ENCODE measurements around the gene TOR4A.
"Not testable (repeated sequence)": the region's sequence is repeated elsewhere in the genome, so short reads cannot be mapped to it uniquely, and the experiment has no call there.

The TOR4A gene

DNA sequence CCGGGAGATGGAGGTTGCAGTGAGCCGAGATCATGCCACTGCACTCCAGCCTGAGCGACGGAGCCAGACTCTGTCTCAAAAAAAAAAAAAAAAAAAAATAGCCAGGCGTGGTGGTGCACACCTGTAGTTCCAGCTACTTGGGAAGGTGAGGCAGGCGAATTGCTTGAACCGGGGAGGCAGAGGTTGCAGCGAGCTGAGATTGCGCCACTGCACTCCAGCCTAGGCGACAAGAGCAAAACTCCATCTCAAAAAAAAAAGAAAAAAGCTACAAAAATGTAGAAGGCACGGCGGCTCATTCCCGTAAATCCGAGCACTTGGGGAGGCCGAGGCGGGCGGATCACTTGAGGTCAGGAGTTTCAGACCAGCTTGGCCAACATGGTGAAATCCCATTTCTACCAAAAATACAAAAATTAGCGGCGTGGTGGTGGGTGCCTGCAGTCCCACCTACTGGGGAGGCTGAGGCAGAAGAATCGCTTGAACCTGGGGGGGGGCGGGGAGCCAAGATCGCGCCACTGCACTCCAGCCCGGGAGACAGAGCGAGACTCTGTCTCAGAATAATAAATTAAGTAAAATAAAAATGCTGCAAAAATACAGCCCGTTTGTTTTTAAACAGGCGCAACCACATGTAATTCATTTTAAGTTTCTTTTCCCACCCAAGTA lies 37.9 kb upstream of the TOR4A start:
- DNase-seq, result not testable (repeated sequence)

DNA sequence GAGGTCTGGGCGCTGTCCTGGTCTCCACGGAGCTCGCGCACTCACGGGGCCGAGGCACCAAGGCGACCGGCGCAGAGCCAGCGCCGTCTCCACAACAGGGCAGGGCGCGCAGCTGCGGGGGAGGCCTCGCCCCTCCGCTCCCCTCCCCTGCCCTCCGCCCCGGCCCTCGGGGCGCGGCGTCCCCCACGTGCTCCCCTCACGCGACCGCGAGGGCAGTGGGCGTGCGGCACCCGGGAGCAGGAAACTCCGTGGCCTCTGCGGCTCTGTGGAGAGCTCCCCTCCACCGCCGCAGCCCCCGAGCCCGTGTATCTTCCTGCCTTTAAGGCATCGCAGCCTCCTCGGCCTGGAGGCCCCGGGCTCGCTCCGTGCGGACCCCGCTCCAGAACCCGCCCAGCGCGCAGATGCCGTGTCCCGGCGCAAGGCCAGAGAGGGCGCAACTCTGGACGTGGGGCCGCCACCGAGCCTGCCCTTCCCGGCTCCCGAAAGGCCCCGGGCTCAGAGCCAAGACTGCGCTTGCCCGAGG lies 37.1 kb upstream of the TOR4A start:
- DNase-seq, result peak; percentile 37

DNA sequence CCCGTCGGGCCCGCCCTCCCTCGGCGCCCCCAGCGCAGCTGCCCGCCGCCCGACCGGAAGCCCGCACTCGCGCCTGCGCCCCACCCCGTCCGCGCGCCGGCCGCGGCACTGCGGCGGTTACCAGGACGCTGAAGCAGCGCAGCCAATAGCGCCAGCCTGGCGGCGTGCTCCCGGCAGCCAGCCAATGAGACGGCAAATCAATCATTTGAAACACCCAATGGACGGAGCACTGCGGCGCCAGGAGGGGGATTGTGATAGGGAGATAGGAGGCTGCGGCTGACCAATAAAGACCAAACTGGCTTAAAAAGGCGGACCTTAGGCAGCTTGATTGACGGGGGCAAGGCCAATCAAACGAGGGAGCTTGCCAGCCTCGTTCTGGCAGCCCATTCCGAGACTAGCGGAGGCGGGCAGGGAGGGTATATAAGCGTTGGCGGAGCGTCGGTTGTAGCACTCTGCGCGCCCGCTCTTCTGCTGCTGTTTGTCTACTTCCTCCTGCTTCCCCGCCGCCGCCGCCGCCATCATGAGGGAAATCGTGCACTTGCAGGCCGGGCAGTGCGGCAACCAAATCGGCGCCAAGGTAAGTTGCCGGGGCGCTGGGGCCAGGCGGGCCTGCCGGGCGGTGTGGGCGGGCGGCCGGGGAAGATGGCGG lies 36.6 kb upstream of the TOR4A start, which contains the start of gene TUBB4B:
TSS of gene TUBB4B (plus strand) at position 447 of the 649 bp plus-strand sequence. CDS start at position 521, 74 bp downstream.
- peak; percentile 100 for DNase-seq

DNA sequence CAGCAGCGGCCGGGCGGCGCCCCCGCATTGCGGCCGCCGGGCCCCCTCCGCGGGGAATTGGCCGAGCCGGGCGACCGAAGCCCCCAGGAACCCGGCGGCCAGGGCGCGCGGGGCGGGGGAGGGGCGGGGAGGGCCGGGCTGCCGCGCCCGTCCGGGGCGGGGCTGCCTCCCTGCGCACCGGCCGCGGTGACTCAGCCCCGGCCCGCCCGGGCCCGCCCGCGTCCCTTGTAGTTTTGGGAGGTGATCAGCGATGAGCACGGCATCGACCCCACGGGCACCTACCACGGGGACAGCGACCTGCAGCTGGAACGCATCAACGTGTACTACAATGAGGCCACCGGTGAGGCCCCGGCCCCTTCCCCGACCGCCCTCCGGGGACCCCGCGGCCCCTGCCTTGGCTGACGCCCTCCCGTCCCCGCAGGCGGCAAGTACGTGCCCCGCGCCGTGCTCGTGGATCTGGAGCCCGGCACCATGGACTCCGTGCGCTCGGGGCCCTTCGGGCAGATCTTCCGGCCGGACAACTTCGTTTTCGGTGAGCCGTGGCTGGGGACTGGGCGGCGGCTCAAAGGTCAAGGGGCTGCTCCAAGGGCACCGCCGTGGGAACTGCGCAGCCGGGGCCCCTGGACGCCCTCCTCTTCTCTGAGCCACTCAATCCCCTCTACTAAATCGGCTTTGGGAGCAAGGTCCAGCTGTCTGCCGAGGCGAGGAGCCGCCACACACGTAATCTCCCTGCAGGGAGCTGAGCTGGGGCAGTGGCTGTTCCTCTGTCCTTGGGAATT lies 35.8 kb upstream of the TOR4A start:
- DNase-seq, result no peak

DNA sequence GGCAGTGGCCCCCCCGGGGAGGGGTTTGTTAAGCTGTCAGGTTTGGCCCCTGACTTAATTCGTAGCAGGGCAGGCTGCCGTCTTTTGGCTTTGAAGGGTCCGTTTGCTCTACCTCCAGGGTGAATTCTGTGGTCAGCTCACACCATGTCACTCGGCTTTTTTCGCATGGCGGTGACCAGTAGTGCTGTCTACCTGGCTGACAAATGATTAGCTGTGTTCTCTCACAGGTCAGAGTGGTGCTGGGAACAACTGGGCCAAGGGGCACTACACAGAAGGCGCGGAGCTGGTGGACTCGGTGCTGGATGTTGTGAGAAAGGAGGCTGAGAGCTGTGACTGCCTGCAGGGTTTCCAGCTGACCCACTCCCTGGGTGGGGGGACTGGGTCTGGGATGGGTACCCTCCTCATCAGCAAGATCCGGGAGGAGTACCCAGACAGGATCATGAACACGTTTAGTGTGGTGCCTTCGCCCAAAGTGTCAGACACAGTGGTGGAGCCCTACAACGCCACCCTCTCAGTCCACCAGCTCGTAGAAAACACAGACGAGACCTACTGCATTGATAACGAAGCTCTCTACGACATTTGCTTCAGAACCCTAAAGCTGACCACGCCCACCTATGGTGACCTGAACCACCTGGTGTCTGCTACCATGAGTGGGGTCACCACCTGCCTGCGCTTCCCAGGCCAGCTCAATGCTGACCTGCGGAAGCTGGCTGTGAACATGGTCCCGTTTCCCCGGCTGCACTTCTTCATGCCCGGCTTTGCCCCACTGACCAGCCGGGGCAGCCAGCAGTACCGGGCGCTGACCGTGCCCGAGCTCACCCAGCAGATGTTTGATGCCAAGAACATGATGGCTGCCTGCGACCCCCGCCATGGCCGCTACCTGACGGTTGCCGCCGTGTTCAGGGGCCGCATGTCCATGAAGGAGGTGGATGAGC lies 35.0 kb upstream of the TOR4A start:
- DNase-seq, result no peak

DNA sequence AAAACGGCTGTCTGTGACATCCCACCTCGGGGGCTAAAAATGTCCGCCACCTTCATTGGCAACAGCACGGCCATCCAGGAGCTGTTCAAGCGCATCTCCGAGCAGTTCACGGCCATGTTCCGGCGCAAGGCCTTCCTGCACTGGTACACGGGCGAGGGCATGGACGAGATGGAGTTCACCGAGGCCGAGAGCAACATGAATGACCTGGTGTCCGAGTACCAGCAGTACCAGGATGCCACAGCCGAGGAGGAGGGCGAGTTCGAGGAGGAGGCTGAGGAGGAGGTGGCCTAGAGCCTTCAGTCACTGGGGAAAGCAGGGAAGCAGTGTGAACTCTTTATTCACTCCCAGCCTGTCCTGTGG lies 34.3 kb upstream of the TOR4A start:
- not testable (repeated sequence) for DNase-seq

DNA sequence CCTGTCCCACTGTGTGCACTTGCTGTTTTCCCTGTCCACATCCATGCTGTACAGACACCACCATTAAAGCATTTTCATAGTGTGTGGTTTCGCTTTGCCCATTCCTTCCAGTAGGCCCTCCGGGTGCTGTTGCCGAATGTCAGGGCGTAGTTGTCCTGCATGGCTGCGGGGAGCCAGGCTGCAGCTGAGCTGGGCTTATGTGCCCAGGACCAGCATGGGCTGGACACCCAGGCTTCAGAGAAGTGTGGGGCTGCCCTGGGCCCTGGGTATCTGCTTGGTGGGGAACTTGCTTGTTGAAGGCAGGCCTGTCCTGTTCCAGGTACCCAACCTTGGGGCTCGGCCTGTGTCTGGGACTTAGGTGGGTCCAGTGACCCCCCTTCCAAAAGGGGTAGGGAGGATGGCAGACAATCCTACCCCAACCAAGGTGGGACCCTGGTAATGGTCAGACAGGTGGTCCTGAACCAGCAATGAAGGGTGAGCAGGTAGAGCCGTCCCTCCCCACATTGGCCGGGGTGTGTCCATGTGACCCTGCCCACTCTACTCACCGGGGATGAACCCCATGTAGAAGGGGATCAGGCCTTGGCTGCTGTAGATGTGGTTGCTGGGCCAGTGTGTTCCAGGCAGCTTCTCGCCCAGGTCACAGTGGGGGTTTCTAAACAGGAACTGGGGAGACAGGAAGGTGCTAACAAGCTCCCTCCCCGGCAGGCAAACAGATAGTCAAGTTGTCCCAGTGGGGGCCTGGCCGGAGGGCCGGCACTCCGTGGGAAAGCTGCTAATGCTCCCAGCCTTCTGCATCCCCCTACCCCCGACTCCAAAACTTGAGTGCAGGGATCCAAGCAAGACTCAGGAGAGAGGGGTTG lies 33.7 kb upstream of the TOR4A start:
- no peak for DNase-seq

DNA sequence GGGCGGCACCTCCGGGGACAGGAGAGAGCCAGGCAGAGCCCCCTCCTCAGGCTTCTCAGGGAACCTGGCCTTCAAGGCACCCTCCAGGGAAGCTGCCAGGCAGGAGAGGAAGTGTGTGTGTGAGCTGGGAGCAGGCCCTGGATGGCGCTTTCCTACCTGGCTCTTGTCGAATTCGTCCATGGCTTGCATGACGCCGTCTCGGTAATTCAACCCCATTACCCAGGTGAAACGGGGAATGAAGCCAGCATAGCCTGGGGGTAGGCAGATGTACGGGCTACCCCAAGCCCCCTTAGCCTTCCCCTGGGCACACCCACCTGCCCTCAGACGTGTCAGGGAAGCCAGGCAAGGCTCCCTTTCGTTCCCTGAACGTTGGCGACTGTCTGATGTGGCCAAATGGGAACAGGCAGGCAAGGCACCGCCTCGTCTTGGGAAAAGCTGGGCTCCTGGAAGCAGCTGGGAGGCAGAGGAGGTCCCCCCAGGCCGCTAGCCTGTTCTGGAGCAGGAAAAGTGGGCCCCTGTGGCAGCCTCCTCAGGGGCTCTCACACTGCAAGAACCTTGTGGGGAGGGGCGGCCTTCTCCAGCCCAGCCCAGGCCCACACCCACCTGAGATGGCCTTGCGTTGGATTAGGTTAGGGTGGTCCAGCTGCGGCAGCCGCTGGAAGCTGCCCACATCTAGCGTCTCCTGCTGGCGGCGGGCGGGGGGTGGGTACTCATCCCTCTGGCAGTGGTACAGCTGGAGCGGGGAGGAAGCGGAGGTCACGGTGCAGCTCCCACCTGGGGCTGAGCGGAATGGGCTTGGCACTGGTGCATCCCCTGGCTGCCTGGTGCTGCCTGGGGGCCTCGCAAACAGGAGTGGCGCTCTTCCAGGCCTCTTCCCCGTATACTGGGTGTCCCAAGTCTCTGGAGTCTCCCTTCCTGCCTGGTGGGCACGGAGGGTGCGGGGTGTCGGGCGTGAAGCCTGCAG lies 32.8 kb upstream of the TOR4A start:
- DNase-seq, result no peak

DNA sequence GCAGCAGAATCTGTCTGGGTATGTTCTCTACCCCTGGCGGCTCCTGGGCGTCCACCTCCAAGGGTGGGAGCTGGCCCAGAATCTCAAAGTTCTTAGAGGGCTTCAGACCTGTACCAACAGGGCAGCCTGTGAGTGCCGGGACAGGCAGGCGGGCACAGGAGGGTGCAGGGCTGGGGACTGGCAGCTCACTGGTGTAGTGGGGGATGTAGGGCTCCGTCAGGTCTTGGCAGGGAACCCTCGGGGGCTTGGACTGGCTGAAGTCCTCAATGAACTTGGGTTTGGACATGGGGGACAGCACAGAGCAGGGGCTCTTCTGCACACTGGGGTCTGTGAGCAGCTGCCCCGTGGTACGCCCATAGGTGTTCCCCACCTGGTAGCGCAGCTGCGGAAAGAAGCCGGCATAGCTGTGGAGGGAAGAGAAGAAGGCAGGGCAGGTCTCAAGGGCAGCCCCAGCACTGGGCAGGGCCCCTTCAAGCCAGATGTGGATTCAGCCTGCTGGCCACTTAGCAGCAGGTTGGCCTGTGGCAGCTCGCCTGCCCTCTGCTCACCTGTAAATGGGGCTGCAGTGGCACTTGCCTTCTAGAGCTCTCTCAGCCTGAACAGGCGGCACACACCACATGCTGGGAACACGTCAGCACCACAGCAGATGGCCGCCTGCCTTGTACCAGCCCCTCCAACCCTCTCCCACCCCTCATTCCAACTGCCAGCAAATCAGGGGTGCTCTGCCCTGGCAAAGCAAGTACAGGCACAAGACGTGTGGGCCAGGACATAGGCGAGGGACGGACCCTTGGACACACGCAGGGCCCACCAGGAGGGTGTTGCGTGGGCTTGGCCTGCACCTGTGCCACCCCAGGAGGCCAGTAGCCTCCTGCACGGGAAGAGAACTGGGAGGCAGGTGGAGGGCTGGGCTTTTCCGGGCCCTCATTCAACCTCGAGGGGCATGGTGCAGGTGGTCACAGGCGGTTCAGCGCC lies 31.8 kb upstream of the TOR4A start:
- DNase-seq, result no peak

DNA sequence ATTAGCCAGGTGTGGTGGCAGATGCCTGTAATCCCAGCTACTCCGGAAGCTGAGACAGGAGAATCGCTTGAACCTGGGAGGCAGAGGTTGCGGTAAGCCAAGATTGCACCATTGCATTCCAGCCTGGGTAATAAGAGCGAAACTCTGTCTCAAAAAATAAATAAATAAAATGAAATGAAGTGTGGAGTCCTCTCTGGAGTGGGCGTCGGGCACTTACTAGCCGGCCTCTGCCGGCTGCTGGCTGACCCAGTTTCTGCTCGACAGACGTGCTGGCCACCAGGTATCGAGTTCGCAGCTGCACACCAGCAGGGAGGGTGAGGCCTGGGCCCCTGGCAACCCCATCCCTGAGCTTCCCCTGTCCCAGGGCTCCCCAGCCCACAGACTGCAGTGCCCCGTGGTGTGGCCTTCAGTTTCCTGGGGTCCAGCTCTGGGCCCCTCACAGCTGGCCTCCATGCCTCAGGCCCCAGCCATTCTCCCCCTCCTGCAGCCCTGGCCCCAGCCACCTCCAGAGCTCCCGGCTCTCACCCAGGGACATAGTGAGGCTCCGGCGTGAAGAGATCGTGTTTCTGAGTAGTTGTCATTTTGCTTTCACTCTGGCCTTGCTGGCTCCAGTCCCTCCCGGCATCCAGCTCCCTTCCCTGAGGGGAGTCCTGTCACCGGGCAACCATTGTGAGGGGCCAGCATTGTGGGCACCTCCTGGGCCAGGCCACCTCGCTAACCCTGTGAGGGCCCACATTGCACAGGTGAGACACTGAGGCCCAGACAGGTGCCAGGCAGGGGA lies 30.2 kb upstream of the TOR4A start:
- no peak for DNase-seq

DNA sequence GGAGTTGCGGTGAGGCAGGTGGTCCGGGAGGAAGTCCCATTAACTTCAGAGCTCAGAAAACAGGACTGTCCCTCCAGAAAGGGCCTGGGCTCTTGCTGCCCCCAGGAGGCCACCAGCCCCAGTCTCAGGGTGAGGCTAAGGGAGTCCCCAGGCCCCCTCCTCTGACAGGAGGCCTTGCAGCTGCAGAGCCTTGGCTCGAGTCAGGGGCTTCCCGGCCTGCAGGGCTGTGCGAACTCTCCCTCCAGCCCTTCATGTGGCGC lies 29.7 kb upstream of the TOR4A start:
- DNase-seq, result no peak

DNA sequence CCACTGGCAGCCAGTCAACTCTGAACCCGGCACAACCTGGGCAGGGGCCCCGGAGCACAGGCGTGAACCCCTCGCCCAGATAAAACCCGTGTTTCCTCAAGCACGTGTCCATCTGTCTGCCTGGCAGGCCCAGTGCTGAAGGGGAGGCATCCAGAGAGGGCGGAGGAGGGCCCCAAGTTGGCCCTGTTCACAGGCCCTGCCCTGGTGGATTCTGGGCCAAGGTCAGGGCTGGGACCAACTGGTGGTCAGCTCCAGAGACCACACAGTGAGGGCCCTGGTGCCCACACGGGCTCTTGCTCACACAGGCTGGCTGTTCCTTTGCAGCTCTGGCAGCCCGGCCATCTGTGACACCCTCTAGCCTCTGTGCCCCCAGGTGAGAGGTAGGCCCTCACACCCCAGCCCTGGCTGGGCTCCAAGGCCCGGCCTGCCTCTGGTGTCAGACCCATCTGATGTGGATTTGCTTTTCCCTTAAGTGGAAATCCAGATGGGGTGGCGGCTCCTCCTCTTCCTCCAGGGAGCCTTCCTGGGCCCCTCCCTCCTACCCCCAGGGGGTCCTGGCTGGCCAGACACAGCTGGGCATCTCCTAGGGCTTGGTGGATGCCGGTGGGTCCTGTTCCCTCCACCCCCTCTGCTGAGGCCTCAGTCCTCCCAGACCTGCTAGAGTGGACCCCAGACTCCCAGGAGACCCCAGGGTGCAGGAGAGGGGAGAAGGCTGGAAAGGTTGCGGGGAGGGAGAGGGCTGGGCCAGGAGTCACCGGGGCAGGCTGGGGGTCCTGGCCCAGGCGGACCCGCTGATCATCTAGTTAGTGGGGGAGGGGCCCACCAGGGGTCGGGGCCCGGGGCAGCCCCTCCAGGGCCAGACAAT lies 27.0 kb upstream of the TOR4A start:
- no peak for DNase-seq

DNA sequence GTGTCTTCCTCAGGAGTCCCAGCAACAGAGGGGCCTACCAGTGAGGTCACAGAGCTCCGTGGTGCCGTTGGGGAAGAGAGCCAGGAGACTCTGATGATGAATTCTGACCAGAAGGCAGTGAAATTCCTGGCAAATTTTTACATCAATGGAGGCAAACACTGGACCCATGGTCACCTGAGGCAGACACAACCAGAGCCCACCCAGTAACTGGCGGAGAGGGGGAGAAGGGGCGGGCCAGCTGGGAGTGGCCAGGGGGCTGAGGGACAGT lies 26.4 kb upstream of the TOR4A start, which contains the start of gene STPG3:
TSS of gene STPG3 (plus strand) at position 93 of the 268 bp plus-strand sequence. CDS start at position 94, 1 bp downstream.
- DNase-seq, result no peak

DNA sequence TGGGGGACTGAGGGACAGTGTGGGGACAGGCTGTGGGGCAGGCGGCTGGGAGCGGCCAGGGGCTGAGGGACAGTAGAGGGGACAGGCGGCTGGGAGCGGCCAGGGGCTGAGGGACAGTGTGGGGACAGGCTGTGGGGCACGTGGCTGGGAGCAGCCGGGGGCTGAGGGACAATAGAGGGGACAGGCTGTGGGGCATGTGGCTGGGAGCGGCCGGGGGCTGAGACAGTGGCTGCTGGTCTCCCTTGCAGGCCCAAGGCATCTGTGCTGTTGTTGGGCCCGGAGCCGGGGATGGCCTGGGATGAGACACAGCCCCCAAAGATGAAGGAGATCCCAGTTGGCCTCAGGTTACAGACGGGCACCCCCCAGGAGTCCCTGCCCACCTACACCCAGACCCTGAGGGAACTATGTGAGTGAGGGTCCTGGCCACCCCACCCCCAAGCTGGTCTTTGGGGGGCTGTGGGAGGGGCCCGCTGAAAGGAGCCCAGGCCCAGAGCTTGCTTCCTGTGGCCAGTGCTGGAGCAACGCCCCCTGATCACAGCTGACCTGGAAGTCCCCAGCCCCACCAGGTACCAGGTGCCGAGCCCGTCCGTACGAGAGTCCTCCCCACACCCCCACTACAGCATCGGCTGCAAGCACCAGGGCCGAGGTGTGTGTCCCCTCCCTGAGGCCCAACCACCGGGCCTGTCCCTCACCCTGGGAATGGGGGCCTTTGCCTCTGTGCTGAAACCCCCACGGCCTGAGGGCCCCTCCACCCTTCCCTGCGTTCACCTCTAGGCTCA lies 25.8 kb upstream of the TOR4A start:
- no peak for DNase-seq

DNA sequence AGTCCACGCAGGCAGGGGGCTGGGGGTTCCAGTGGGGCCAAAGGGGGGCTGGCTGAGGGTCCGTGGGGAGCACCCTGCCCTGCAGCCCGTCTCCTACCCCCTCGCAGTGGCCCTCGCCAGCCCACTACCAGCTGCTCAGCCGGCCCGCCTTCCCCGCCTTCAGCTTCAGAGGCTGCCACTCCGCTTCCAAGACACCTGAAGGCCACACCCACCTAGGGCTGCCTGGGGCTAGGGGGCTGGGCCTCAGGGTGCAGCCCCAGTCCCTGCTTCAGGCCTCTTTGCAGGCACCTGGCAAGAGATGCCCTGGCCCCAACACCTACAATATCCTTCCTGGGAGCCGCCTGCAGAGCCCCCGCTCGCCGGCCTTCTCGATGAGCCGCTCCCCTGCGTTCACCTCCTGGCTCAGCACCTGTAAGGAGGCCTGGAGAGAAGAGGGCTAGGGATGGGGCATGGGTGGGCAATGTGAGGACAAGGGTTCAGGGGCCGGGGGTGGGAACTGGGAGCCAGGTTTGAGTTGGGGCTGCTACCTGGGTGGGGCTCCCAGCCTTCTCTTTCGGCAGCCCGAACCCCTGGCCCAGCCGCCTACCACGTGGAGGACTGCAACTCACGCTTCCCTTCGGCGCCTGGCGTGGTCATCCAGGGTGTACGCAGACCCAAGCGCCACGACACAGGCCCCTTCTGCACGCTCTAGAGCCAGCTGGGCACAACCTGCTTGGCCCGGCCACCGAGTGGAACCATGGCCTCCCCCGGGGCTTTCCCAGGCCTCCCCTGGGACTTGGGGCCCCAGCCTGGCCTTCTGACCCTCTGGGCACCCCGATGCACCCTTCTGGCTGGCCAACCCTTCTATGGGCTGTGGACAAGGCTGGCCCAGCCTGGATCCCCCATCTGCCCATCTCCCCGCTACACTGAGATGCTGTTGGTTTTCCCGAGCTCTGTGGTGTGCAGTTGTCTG lies 24.7 kb upstream of the TOR4A start:
- DNase-seq, result no peak
